ENCODE data around the gene KMT2A. TPM values are rescaled to one million over a fixed set of nuclear protein-coding genes. Genes with fewer than 3 reads are reported as not detected.

KMT2A gene
- total and polyA plus RNA-seq, 12 donors, result 4.1 to 44.5 (median 34.6) TPM

DNA sequence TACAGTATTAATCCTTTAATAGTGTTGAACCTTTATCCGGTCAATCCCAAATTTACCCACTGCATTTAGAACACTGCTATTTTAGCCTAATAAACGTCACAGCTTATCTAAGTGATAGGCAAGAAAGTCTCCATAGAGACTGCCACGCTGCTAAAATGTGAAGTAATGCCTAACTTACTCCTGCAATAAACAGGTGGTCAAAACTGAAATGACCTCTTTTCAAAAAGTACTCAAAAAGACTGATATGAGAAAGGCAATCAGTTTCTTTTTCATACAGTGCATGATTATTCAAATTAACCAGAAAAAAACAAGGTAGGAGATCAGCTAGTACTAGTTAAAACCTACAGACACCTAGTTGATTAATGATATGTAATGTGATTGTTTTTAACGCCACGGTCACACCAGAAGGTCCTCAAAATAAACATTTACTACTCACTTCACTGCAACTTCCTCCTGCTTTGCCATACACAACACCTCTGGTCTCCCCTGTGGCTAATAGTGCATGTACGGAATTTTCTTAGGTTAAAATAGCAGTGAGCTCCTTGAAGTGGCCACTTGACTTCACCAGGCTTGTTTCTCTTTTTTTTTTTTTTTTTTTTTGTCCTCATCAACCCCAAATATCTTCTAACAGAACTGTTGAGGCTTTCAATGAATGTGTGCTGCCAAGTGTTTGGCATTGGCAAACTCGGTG is 26.1 kb upstream of the KMT2A start:
- intact Hi-C loops (cut with DNase I), result no loop called here
- peaks cover 0 to 80% (median 24%) of the 10 kb centered on the region in 9 donors for H3K36me3 ChIP-seq
- TF ChIP-seq, protein P1, sequence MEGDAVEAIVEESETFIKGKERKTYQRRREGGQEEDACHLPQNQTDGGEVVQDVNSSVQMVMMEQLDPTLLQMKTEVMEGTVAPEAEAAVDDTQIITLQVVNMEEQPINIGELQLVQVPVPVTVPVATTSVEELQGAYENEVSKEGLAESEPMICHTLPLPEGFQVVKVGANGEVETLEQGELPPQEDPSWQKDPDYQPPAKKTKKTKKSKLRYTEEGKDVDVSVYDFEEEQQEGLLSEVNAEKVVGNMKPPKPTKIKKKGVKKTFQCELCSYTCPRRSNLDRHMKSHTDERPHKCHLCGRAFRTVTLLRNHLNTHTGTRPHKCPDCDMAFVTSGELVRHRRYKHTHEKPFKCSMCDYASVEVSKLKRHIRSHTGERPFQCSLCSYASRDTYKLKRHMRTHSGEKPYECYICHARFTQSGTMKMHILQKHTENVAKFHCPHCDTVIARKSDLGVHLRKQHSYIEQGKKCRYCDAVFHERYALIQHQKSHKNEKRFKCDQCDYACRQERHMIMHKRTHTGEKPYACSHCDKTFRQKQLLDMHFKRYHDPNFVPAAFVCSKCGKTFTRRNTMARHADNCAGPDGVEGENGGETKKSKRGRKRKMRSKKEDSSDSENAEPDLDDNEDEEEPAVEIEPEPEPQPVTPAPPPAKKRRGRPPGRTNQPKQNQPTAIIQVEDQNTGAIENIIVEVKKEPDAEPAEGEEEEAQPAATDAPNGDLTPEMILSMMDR (IDR thresholded peaks at IDR 0.05), result no peak
- H3K4me1 ChIP-seq, result peaks cover 3 to 46% (median 30%) of the 10 kb centered on the region in 9 donors
- ATAC-seq (peak in 7 of 8 donors; percentile 25 to 81 (median 63)), DNase-seq (no peak)
- 44 to 54% methylated on average over 7 of the region's 7 CpGs for WGBS, 2 donors
- H3K27ac ChIP-seq, result peak overlapping the region in 7 of 10 donors; percentile 7 to 65 (median 38)
- no peak overlapping the region for H3K4me3 ChIP-seq
- H3K9me3 ChIP-seq, result no peaks in the 10 kb centered on the region
- no peaks in the 10 kb centered on the region for H3K27me3 ChIP-seq

DNA sequence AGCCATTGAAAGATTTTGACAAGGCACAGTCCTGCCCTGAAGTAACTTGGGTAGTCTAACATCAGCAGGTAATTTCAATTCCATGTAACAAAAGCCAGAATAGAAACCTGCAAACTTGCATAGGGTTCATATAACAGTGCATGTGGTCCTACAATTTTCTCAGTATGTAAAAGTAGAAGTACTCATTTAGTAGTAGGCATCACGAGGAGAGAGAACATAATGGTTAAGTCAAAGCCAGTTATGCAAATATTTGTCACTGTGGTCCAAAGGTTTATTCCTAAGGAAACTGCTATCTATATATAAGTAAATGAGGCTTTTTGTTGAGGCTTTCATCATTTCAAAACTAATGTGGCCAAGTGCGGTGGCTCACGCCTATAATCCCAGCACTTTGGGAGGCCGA is 24.8 kb upstream of the KMT2A start:
- H3K36me3 ChIP-seq, result peaks cover 0 to 67% (median 21%) of the 10 kb centered on the region in 9 donors
- peak overlapping the region in 1 of 10 donors; percentile 65 for H3K27ac ChIP-seq
- peaks cover 0 to 46% (median 25%) of the 10 kb centered on the region in 9 donors for H3K4me1 ChIP-seq
- WGBS, 2 donors, result 81 to 94% methylated on average over 4 of the region's 4 CpGs
- H3K4me3 ChIP-seq, result no peak overlapping the region
- ATAC-seq, result no peak
- TF ChIP-seq, protein P1 (IDR thresholded peaks at IDR 0.05), result no peak
- no peaks in the 10 kb centered on the region for H3K27me3 ChIP-seq
- intact Hi-C loops (cut with DNase I), result no loop called here
- H3K9me3 ChIP-seq, result no peaks in the 10 kb centered on the region
- DNase-seq, result no peak

DNA sequence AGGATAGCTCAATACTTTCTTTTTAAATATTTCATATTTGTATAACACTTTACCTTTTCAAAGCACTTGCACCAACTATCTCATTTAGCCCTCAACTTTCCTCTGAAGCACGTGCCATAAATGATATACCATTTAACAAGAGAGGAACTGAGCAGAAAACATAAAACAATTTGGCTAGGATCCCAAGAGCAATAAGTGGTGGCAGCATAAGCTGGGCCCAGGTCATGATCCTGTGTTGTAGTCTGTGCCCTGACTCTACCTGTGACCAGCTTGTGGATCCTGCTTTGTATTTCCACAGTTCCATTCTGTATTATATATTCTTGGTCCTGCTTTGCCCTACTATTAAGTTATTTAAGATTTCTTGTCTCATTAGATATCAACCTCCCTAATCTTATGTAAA is 23.4 kb upstream of the KMT2A start:
- TF ChIP-seq, protein P1 (IDR thresholded peaks at IDR 0.05), result no peak
- ATAC-seq, result no peak
- no peak overlapping the region for H3K4me3 ChIP-seq

DNA sequence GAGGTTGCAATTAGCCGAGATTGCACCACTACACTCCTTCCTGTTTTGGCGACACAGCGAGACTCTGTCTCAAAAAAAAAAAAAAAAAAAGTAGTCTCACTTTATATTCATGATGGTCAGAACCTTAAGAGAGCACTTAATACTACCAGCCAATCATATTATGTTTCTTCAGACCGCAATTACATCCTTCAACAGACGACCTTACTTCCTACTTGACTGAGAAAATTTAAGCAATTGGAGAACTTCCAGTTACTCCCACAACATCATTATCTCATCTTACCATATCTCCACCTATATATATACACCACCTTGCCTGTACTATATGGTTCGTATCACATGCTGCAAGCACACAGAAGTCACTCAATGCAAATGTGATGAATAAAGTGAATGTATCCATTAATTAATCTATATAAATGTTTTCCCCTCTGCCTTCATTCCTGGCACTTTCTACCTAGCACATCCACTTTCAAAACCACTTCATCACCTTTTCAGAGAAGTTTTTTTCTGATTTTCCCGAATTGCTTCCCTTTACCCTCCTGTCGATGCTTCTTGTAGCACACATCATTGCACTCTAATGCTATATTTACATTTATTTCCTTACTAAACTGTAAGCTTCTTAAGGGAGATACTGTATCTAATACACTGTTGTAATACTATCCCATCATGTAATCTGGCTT is 21.1 kb upstream of the KMT2A start:
- Histone ChIP-seq H3K27me3 (no peaks in the 10 kb centered on the region), H3K27ac (peak overlapping the region in 3 of 10 donors; percentile 14 to 26 (median 21)), H3K9me3 (no peaks in the 10 kb centered on the region), H3K4me1 (peaks cover 0 to 20% (median 10%) of the 10 kb centered on the region in 9 donors), H3K36me3 (peaks cover 0 to 31% (median 0%) of the 10 kb centered on the region in 9 donors), H3K4me3 (no peak overlapping the region)
- WGBS, 2 donors, result 75 to 78% methylated on average over 8 of the region's 8 CpGs
- DNase-seq (no peak), ATAC-seq (no peak)
- TF ChIP-seq, protein P1 (IDR thresholded peaks at IDR 0.05), result no peak
- intact Hi-C loops (cut with DNase I), result no loop called here

More for the DNA sequence above, 23.4 kb upstream of the KMT2A start:
- Histone ChIP-seq H3K27me3 (no peaks in the 10 kb centered on the region), H3K36me3 (peaks cover 0 to 54% (median 10%) of the 10 kb centered on the region in 9 donors), H3K27ac (no peak overlapping the region), H3K4me1 (peaks cover 0 to 33% (median 19%) of the 10 kb centered on the region in 9 donors), H3K9me3 (no peaks in the 10 kb centered on the region)
- DNase-seq, result no peak
- 63 to 64% methylated on average over 1 of the region's 1 CpG for whole genome bisulfite sequencing, 2 donors
- intact Hi-C loops (cut with DNase I), result no loop called here

Measured in heart right ventricle (tissue), 16 donors.